Spleen (tissue), 7 donors: ENCODE measurements around the gene HINFP.
A peak's percentile ranks its signal among the peaks of the same experiment; 100 is the strongest.

ENCODE experiments used
- CTCF ChIP-seq, 11 experiments: fragments of 200-600 bp in 7 of 11; fragments of 450-650 bp in 4 of 11; sonication (generic) in 4 of 11; IDR thresholded peaks in 8 of 11; conservative IDR thresholded peaks in 3 of 11; 1 replicate in 7 of 11; 2 replicates in 4 of 11; pipeline versions ENCODE4 v1.4.0 to v1.8.0; 2016 to 2021; ENCODE audit warnings: antibody characterized with exemption in 11 of 11, inconsistent platforms in 4 of 11, mild to moderate bottlenecking in 1 of 11
- POLR2A ChIP-seq, 3 donors: fragments of 450-650 bp; IDR thresholded peaks; one replicate each; pipeline ENCODE4 v1.5.1; 2017; ENCODE audit warnings: antibody characterized with exemption in 3 of 3, mild to moderate bottlenecking in 1 of 3
- POLR2AphosphoS5 ChIP-seq, 3 donors: sonication (generic); formaldehyde crosslinking; IDR thresholded peaks; one replicate each; pipeline ENCODE4 v1.5.1; 2017; ENCODE audit warnings: antibody characterized with exemption in 3 of 3
- donor health status: DM: no; HTN: no; CAD: no; lungs with moderate emphysema.
- donor health status: DM: no; HTN: no; CAD: no.
- donor health status: DM: no; HTN: no; CAD: no.

- TF ChIP-seq POLR2AphosphoS5 (IDR thresholded peaks at IDR 0.05) (peak; percentile 95 to 97 (median 96)), CTCF (IDR thresholded peaks at IDR 0.05 in 8 of 11, conservative IDR thresholded peaks at IDR 0.05 in 3 of 11) (peak in 3 of 11 experiments; percentile 8 to 36 (median 15)), POLR2A (IDR thresholded peaks at IDR 0.05) (peak in 2 of 3 donors; percentile 24 to 69)
These were observed at the start of gene HINFP for GRCh38 chr11:119121008-119121810.
